ENCODE measurements around the gene JARID2.

- TF ChIP-seq CTCF (IDR thresholded peaks at IDR 0.05; ENCODE audit: low read length) (no peak), EZH2phosphoT487 (IDR thresholded peaks at IDR 0.05; ENCODE audit: low read length) (no peak)
Observed at GRCh38 chr6:15408008-15408407, 162.1 kb downstream of the JARID2 start.
